Activated CD8-positive, alpha-beta T cell treated with anti-CD3 and anti-CD28 coated beads, Interleukin-2, amount 10 ng/mL, durations not matched to agents 7 days and 5 days (primary cell): Measurements from ENCODE around the gene TMEM151A. TPM values are rescaled to one million over a fixed set of nuclear protein-coding genes. Genes with fewer than 3 reads are reported as not detected.

ENCODE experiments used
- ATAC-seq: fragments of 150-1000 bp; cut with Tn5 transposase; one replicate; pipeline ENCODE4 v1.10.0; 2021; ENCODE audit warnings: moderate library complexity
- CTCF ChIA-PET: fragments of 350-600 bp; sonication (Branson Sonifier 250); formaldehyde crosslinking; loops from one replicate; lab custom pipeline; 2021; ENCODE audit warnings: antibody characterized with exemption; lab: Charles Lee
- POLR2A ChIA-PET: fragments of 350-600 bp; sonication (Branson Sonifier 250); formaldehyde crosslinking; loops from one replicate; lab custom pipeline; 2021; ENCODE audit warnings: antibody characterized with exemption; lab: Charles Lee
- DNase-seq: peaks from one replicate; pipeline ENCODE4 v3.0.0-alpha.2; 2020
- H3K27ac Mint-ChIP-seq: one replicate; pipeline ENCODE4 v1.8.0; 2021; ENCODE audit warnings: mild to moderate bottlenecking, mixed read lengths
- H3K27me3 Mint-ChIP-seq: one replicate; pipeline ENCODE4 v1.8.0; 2021; ENCODE audit warnings: low read depth, mixed read lengths
- H3K36me3 Mint-ChIP-seq: one replicate; pipeline ENCODE4 v1.8.0; 2021; ENCODE audit warnings: low read depth, mixed read lengths
- H3K4me1 Mint-ChIP-seq: one replicate; pipeline ENCODE4 v1.8.0; 2021; ENCODE audit warnings: low read depth, mixed read lengths
- H3K4me3 Mint-ChIP-seq: one replicate; pipeline ENCODE4 v1.8.0; 2021; ENCODE audit warnings: mild to moderate bottlenecking, mixed read lengths
- H3K9me3 Mint-ChIP-seq: one replicate; pipeline ENCODE4 v1.8.0; 2022; ENCODE audit warnings: mixed read lengths; ENCODE audit not compliant: insufficient read depth
- total RNA-seq, 2 experiments: library from RNA; stranded (reverse); gene quantifications; one replicate each; pipeline ENCODE4 v1.2.3, GENCODE V29; 2021

Gene TMEM151A
- total RNA-seq, 2 experiments from 2014 or later, result not detected

- peaks cover 2% of the 10 kb centered on the region for H3K36me3 Mint-ChIP-seq
- ATAC-seq (no peak), DNase-seq (no peak)
- H3K27me3 Mint-ChIP-seq, result peaks cover under 1% of the 10 kb centered on the region
- no peak overlapping the region for H3K27ac Mint-ChIP-seq
- CTCF ChIA-PET, result interaction anchor here (0.6 to 6.3 kb wide), 2 partner anchors 14 to 27 kb away, joined by 3 to 64 read pairs; partner anchors contain the start of gene RAB1B
- POLR2A ChIA-PET, result no interaction called here
- H3K4me3 Mint-ChIP-seq, result no peak overlapping the region
- H3K4me1 Mint-ChIP-seq, result peaks cover 51% of the 10 kb centered on the region
- H3K9me3 Mint-ChIP-seq, result no peaks in the 10 kb centered on the region
These were observed 7.1 kb upstream of the TMEM151A start for GRCh38 chr11:66284526-66285078.

- no peak overlapping the region for H3K4me3 Mint-ChIP-seq
- peaks cover 59% of the 10 kb centered on the region for H3K4me1 Mint-ChIP-seq
- DNase-seq, result no peak
- no peaks in the 10 kb centered on the region for H3K9me3 Mint-ChIP-seq
- H3K36me3 Mint-ChIP-seq, result peaks cover 2% of the 10 kb centered on the region
- POLR2A ChIA-PET, result interaction anchor here (1.0 to 1.1 kb wide), 2 partner anchors 17 to 283 kb away, joined by 3 read pairs; partner anchors contain the start of gene BANF1
- ATAC-seq, result no peak
- H3K27ac Mint-ChIP-seq, result no peak overlapping the region
- CTCF ChIA-PET, result interaction anchor here (1.0 to 1.9 kb wide), 3 partner anchors 13 to 63 kb away, joined by 3 to 7 read pairs (median 4); no protein-coding TSS in a partner anchor
- H3K27me3 Mint-ChIP-seq, result peaks cover 5% of the 10 kb centered on the region
These were observed 6.3 kb upstream of the TMEM151A start for GRCh38 chr11:66285250-66285947.

- peaks cover 2% of the 10 kb centered on the region for H3K36me3 Mint-ChIP-seq
- no peaks in the 10 kb centered on the region for H3K9me3 Mint-ChIP-seq
- peaks cover 55% of the 10 kb centered on the region for H3K4me1 Mint-ChIP-seq
- POLR2A ChIA-PET, result interaction anchor here (0.6 to 1.4 kb wide), 3 partner anchors 16 to 70 kb away, joined by 3 read pairs; no protein-coding TSS in a partner anchor
- peaks cover 14% of the 10 kb centered on the region for H3K27me3 Mint-ChIP-seq
- no peak for ATAC-seq
- no peak overlapping the region for H3K4me3 Mint-ChIP-seq
- no peak for DNase-seq
- CTCF ChIA-PET, result interaction anchor here (1.1 to 1.9 kb wide), 3 partner anchors 18 to 64 kb away, joined by 3 to 7 read pairs (median 4); partner anchors contain the start of gene RAB1B
- no peak overlapping the region for H3K27ac Mint-ChIP-seq
These were observed 5.0 kb upstream of the TMEM151A start for GRCh38 chr11:66286699-66287098.

GRCh38 chr11:66287211-66287888, 4.3 kb upstream of the TMEM151A start:
- ATAC-seq, result no peak
- CTCF ChIA-PET, result interaction anchor here (1.3 to 3.0 kb wide), 7 partner anchors 19 to 218 kb away, joined by 3 to 13 read pairs (median 4); partner anchors contain the start of gene RAB1B
- H3K4me3 Mint-ChIP-seq, result peak overlapping the region; percentile 85
- H3K36me3 Mint-ChIP-seq, result peaks cover 2% of the 10 kb centered on the region
- peaks cover 49% of the 10 kb centered on the region for H3K4me1 Mint-ChIP-seq
- peak overlapping the region; percentile 54 for H3K27ac Mint-ChIP-seq
- no peaks in the 10 kb centered on the region for H3K9me3 Mint-ChIP-seq
- POLR2A ChIA-PET, result interaction anchor here (0.6 to 1.4 kb wide), 5 partner anchors 10 to 282 kb away, joined by 3 read pairs; partner anchors contain the start of gene CD248
- DNase-seq, result no peak
- H3K27me3 Mint-ChIP-seq, result peaks cover 14% of the 10 kb centered on the region

- ATAC-seq, result no peak
- Mint-ChIP-seq H3K4me3 (peak overlapping the region; percentile 85), H3K27ac (peak overlapping the region; percentile 85), H3K36me3 (peaks cover 4% of the 10 kb centered on the region), H3K27me3 (peaks cover 20% of the 10 kb centered on the region), H3K9me3 (no peaks in the 10 kb centered on the region), H3K4me1 (peaks cover 45% of the 10 kb centered on the region)
- CTCF ChIA-PET, result interaction anchor here (0.9 to 3.0 kb wide), 16 partner anchors 8 to 576 kb away, joined by 3 to 13 read pairs (median 4); partner anchors contain the start of genes KAT5, RAB1B, RBM4B and RIN1
- POLR2A ChIA-PET, result interaction anchor here (0.8 to 2.1 kb wide), 5 partner anchors 11 to 56 kb away, joined by 3 to 7 read pairs (median 3); partner anchors contain the start of genes CD248 and RAB1B
- DNase-seq, result no peak
These were observed 3.6 kb upstream of the TMEM151A start for GRCh38 chr11:66287889-66288670.

- Mint-ChIP-seq H3K4me3 (peak within 1 kb of the TSS; percentile 85), H3K4me1 (peaks cover 42% of the 10 kb centered on the region), H3K36me3 (peaks cover 4% of the 10 kb centered on the region), H3K27ac (peak within 1 kb of the TSS; percentile 91), H3K9me3 (no peaks in the 10 kb centered on the region), H3K27me3 (peaks cover 26% of the 10 kb centered on the region)
- ATAC-seq, result peak; percentile 95
- peak; percentile 99 for DNase-seq
- CTCF ChIA-PET, result interaction anchor here (0.7 to 3.0 kb wide), 28 partner anchors 9 to 577 kb away, joined by 3 to 13 read pairs (median 4); partner anchors contain the start of genes BRMS1, KAT5, RBM4B and RIN1
- POLR2A ChIA-PET, result interaction anchor here (0.8 to 2.1 kb wide), 11 partner anchors 9 to 236 kb away, joined by 3 to 7 read pairs (median 4); partner anchors contain the start of gene RAB1B
These were observed 2.8 kb upstream of the TMEM151A start, which contains the start of gene YIF1A for GRCh38 chr11:66288671-66289547. TSS of gene YIF1A (minus strand) at chr11:66289143. CDS start at chr11:66288985, 158 bp downstream.

GRCh38 chr11:66289548-66290329, 2.0 kb upstream of the TMEM151A start:
- H3K4me1 Mint-ChIP-seq, result peaks cover 42% of the 10 kb centered on the region
- peak; percentile 62 for ATAC-seq
- POLR2A ChIA-PET, result interaction anchor here (0.8 to 2.1 kb wide), 9 partner anchors 9 to 237 kb away, joined by 3 to 7 read pairs (median 4); partner anchors contain the start of gene RAB1B
- peak overlapping the region; percentile 85 for H3K4me3 Mint-ChIP-seq
- peaks cover 26% of the 10 kb centered on the region for H3K27me3 Mint-ChIP-seq
- peak overlapping the region; percentile 91 for H3K27ac Mint-ChIP-seq
- H3K9me3 Mint-ChIP-seq, result no peaks in the 10 kb centered on the region
- H3K36me3 Mint-ChIP-seq, result peaks cover 4% of the 10 kb centered on the region
- CTCF ChIA-PET, result interaction anchor here (0.7 to 3.0 kb wide), 27 partner anchors 10 to 578 kb away, joined by 3 to 13 read pairs (median 4); partner anchors contain the start of genes BRMS1, KAT5 and RIN1
- peak; percentile 87 for DNase-seq

GRCh38 chr11:66290330-66290621, 1.4 kb upstream of the TMEM151A start:
- DNase-seq (no peak), ATAC-seq (no peak)
- peak overlapping the region; percentile 85 for H3K4me3 Mint-ChIP-seq
- ChIA-PET CTCF (interaction anchor here (1.7 kb wide), 2 partner anchors 21 to 22 kb away, joined by 4 to 10 read pairs; no protein-coding TSS in a partner anchor), POLR2A (no interaction called here)
- peaks cover 4% of the 10 kb centered on the region for H3K36me3 Mint-ChIP-seq
- peaks cover 26% of the 10 kb centered on the region for H3K27me3 Mint-ChIP-seq
- no peaks in the 10 kb centered on the region for H3K9me3 Mint-ChIP-seq
- H3K4me1 Mint-ChIP-seq, result peaks cover 42% of the 10 kb centered on the region
- H3K27ac Mint-ChIP-seq, result peak overlapping the region; percentile 24

GRCh38 chr11:66291303-66291705, 390 bp upstream of the TMEM151A start:
- no peak for DNase-seq
- Mint-ChIP-seq H3K27me3 (peaks cover 26% of the 10 kb centered on the region), H3K9me3 (no peaks in the 10 kb centered on the region), H3K4me3 (peak overlapping the region; percentile 22), H3K36me3 (peaks cover 4% of the 10 kb centered on the region), H3K27ac (no peak overlapping the region), H3K4me1 (peaks cover 42% of the 10 kb centered on the region)
- no peak for ATAC-seq
- ChIA-PET POLR2A (interaction anchor here (1.0 kb wide), 1 partner anchor 25 kb away, joined by 3 read pairs; no protein-coding TSS in a partner anchor), CTCF (interaction anchor here (1.2 to 1.7 kb wide), 4 partner anchors 9 to 37 kb away, joined by 3 to 10 read pairs (median 4); no protein-coding TSS in a partner anchor)
